Measurements from ENCODE around the gene PCNX2. TPM values are rescaled to one million over a fixed set of nuclear protein-coding genes. Genes with fewer than 3 reads are reported as not detected.

The PCNX2 gene
- total RNA-seq, 1 experiment from 2014 or later = 15.3 TPM

DNA sequence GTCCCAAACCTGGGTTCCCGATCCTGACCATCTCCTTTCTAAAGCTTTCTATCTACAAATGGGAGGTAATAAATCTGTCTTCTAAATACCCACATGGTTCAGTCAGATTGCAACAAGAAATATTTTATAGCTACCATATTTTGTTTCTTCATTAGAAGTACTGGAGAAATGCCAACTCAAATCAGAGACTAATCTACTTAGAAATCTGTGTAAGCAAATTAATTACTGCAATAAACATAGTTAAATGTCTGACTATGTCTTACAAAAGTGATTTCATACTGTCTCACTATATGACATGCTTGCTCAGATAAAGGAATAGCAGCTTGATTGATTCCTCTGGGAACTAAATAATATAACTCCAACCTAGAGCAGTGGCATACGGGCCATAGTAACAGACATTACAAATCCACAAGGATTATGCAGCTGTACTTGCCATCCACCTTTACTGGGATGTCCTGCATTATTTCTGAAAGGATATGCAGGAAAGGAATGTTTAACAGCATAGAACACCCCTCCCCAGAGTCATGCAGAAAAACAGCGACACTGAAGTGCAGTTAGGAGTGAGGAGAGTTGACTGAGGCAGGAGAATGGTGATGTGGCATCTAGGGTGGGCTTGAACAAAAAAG, 80.3 kb downstream of the PCNX2 start:
- Histone ChIP-seq H3K4me2 (ENCODE audit: low read length) (no peak overlapping the region), H3K36me3 (ENCODE audit: control insufficient read depth in 1 of 2, insufficient read depth in 2 of 2, low read length in 2 of 2) (peaks cover 0 to 1% of the 10 kb centered on the region in 2 experiments; a peak in 1 of 4 replicates), H3K9me3 (ENCODE audit: control insufficient read depth in 1 of 2, insufficient read depth in 1 of 2, low read depth in 1 of 2, low read length in 2 of 2) (no peaks in the 10 kb centered on the region), H3K27ac (ENCODE audit: low read depth, low read length) (no peak overlapping the region), H3K79me2 (ENCODE audit: insufficient read depth, low read length) (no peaks in the 10 kb centered on the region), H3K27me3 (ENCODE audit: insufficient read depth, low read length) (no peaks in the 10 kb centered on the region), H3K4me1 (ENCODE audit: control insufficient read depth in 1 of 2, insufficient read depth in 2 of 2, low read length in 2 of 2) (no peaks in the 10 kb centered on the region), H4K20me1 (ENCODE audit: insufficient read depth) (no peaks in the 10 kb centered on the region), H3K9ac (ENCODE audit: low read length) (no peak overlapping the region), H3K4me3 (replicated peaks in 1 of 2; ENCODE audit: low read depth in 1 of 2, low read length in 2 of 2) (no peak overlapping the region), H3K9me2 (ENCODE audit: insufficient read depth) (no peaks in the 10 kb centered on the region), H2AFZ (ENCODE audit: low read depth, low read length, poor library complexity, severe bottlenecking) (no peak overlapping the region)
- POLR2A ChIA-PET = no interaction called here
- TF ChIP-seq ELF1 (IDR thresholded peaks at IDR 0.05; ENCODE audit: borderline replicate concordance, low read depth) = no peak
- TF ChIP-seq FOSL1 (IDR thresholded peaks at IDR 0.05; ENCODE audit: low read depth) = no peak
- no peak for TF ChIP-seq CEBPB (IDR thresholded peaks at IDR 0.05; ENCODE audit: low read depth)
- TF ChIP-seq SIN3A (IDR thresholded peaks at IDR 0.05; ENCODE audit: low read depth) = no peak
- TF ChIP-seq, protein P1, sequence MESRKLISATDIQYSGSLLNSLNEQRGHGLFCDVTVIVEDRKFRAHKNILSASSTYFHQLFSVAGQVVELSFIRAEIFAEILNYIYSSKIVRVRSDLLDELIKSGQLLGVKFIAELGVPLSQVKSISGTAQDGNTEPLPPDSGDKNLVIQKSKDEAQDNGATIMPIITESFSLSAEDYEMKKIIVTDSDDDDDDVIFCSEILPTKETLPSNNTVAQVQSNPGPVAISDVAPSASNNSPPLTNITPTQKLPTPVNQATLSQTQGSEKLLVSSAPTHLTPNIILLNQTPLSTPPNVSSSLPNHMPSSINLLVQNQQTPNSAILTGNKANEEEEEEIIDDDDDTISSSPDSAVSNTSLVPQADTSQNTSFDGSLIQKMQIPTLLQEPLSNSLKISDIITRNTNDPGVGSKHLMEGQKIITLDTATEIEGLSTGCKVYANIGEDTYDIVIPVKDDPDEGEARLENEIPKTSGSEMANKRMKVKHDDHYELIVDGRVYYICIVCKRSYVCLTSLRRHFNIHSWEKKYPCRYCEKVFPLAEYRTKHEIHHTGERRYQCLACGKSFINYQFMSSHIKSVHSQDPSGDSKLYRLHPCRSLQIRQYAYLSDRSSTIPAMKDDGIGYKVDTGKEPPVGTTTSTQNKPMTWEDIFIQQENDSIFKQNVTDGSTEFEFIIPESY (IDR thresholded peaks at IDR 0.05; ENCODE audit: extremely low read depth, insufficient replicate concordance, low read length) = no peak
- TF ChIP-seq, protein P2, sequence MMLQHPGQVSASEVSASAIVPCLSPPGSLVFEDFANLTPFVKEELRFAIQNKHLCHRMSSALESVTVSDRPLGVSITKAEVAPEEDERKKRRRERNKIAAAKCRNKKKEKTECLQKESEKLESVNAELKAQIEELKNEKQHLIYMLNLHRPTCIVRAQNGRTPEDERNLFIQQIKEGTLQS (IDR thresholded peaks at IDR 0.05) = no peak
- no peak for TF ChIP-seq POLR2A (IDR thresholded peaks at IDR 0.05; ENCODE audit: borderline replicate concordance, extremely low read depth, insufficient read depth, insufficient read length)
- no peak for TF ChIP-seq JUND (IDR thresholded peaks at IDR 0.05)
- no peak for TF ChIP-seq CBX3 (IDR thresholded peaks at IDR 0.05; ENCODE audit: low read depth)
- TF ChIP-seq YY1 (IDR thresholded peaks at IDR 0.05; ENCODE audit: extremely low read depth, insufficient replicate concordance, low read depth, low read length) = no peak
- no peak for TF ChIP-seq TCF7L2 (IDR thresholded peaks at IDR 0.05; ENCODE audit: borderline replicate concordance, extremely low read depth, insufficient read depth, insufficient read length)
- no peak for TF ChIP-seq ZNF274 (IDR thresholded peaks at IDR 0.05; ENCODE audit: low read depth, low read length)
- TF ChIP-seq, protein P3, sequence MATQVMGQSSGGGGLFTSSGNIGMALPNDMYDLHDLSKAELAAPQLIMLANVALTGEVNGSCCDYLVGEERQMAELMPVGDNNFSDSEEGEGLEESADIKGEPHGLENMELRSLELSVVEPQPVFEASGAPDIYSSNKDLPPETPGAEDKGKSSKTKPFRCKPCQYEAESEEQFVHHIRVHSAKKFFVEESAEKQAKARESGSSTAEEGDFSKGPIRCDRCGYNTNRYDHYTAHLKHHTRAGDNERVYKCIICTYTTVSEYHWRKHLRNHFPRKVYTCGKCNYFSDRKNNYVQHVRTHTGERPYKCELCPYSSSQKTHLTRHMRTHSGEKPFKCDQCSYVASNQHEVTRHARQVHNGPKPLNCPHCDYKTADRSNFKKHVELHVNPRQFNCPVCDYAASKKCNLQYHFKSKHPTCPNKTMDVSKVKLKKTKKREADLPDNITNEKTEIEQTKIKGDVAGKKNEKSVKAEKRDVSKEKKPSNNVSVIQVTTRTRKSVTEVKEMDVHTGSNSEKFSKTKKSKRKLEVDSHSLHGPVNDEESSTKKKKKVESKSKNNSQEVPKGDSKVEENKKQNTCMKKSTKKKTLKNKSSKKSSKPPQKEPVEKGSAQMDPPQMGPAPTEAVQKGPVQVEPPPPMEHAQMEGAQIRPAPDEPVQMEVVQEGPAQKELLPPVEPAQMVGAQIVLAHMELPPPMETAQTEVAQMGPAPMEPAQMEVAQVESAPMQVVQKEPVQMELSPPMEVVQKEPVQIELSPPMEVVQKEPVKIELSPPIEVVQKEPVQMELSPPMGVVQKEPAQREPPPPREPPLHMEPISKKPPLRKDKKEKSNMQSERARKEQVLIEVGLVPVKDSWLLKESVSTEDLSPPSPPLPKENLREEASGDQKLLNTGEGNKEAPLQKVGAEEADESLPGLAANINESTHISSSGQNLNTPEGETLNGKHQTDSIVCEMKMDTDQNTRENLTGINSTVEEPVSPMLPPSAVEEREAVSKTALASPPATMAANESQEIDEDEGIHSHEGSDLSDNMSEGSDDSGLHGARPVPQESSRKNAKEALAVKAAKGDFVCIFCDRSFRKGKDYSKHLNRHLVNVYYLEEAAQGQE (IDR thresholded peaks at IDR 0.05; ENCODE audit: low read depth) = no peak
- no peak for TF ChIP-seq POLR2AphosphoS5 (IDR thresholded peaks at IDR 0.05; ENCODE audit: low read depth, low read length)
- TF ChIP-seq, protein P4, sequence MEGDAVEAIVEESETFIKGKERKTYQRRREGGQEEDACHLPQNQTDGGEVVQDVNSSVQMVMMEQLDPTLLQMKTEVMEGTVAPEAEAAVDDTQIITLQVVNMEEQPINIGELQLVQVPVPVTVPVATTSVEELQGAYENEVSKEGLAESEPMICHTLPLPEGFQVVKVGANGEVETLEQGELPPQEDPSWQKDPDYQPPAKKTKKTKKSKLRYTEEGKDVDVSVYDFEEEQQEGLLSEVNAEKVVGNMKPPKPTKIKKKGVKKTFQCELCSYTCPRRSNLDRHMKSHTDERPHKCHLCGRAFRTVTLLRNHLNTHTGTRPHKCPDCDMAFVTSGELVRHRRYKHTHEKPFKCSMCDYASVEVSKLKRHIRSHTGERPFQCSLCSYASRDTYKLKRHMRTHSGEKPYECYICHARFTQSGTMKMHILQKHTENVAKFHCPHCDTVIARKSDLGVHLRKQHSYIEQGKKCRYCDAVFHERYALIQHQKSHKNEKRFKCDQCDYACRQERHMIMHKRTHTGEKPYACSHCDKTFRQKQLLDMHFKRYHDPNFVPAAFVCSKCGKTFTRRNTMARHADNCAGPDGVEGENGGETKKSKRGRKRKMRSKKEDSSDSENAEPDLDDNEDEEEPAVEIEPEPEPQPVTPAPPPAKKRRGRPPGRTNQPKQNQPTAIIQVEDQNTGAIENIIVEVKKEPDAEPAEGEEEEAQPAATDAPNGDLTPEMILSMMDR (IDR thresholded peaks at IDR 0.05 in 2 of 3, conservative IDR thresholded peaks at IDR 0.05 in 1 of 3; ENCODE audit: borderline replicate concordance in 1 of 3, insufficient read depth in 1 of 3, low read depth in 2 of 3, low read length in 2 of 3) = no peak
- CTCF ChIA-PET = no interaction called here
- no TSS peak for BruUV-seq (replicated peaks)
- intact Hi-C loops (cut with micrococcal nuclease) = no loop called here
- no peak for ATAC-seq
- RAD21 ChIA-PET (ENCODE audit: low non-redundant PET in 1 of 2, low total read pairs in 2 of 2, uncharacterized antibody in 2 of 2, unreplicated experiment in 2 of 2) = no interaction called here
- no peak for DNase-seq (ENCODE audit: low read depth, low spot score)

Measured in HCT116 (cell line).